Measurements from ENCODE around the gene MAP4K1. TPM values are rescaled to one million over a fixed set of nuclear protein-coding genes. Genes with fewer than 3 reads are reported as not detected.

Gene MAP4K1
- total RNA-seq, 1 donor from 2014 or later, result 2.1 TPM

DNA sequence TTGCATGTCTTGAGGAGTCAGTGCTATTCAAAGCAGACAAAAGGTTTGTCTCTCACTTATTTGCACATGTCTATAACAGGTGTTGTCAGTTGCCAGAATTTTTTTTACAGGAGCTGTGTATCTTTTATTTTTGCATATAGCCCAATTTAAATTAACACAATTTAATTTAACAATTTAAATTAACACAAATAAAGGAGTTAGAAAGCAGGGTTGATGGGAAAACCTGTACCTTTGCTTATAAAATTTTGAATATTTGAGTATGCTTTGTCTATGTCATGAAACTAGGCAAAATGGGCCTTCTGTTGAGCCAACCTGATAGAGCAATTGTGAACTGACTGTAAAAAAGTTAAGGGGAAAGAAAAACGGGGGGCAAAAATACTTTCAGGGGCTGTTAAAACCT lies 78.0 kb downstream of the MAP4K1 start:
- H3K36me3 Mint-ChIP-seq (ENCODE audit: unreplicated experiment), result no peaks in the 10 kb centered on the region
- no peak overlapping the region for H3K27ac Mint-ChIP-seq (ENCODE audit: unreplicated experiment)
- H3K4me1 Mint-ChIP-seq (ENCODE audit: unreplicated experiment), result peaks cover 5% of the 10 kb centered on the region
- H3K27me3 Mint-ChIP-seq (ENCODE audit: unreplicated experiment), result peaks cover 15% of the 10 kb centered on the region
- no peaks in the 10 kb centered on the region for H3K9me3 Mint-ChIP-seq (ENCODE audit: unreplicated experiment)
- TF ChIP-seq, protein P1, sequence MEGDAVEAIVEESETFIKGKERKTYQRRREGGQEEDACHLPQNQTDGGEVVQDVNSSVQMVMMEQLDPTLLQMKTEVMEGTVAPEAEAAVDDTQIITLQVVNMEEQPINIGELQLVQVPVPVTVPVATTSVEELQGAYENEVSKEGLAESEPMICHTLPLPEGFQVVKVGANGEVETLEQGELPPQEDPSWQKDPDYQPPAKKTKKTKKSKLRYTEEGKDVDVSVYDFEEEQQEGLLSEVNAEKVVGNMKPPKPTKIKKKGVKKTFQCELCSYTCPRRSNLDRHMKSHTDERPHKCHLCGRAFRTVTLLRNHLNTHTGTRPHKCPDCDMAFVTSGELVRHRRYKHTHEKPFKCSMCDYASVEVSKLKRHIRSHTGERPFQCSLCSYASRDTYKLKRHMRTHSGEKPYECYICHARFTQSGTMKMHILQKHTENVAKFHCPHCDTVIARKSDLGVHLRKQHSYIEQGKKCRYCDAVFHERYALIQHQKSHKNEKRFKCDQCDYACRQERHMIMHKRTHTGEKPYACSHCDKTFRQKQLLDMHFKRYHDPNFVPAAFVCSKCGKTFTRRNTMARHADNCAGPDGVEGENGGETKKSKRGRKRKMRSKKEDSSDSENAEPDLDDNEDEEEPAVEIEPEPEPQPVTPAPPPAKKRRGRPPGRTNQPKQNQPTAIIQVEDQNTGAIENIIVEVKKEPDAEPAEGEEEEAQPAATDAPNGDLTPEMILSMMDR (IDR thresholded peaks at IDR 0.05), result no peak
- H3K4me3 Mint-ChIP-seq (ENCODE audit: unreplicated experiment), result no peak overlapping the region
- DNase-seq (ENCODE audit: extremely low spot score, unreplicated experiment), result no peak

DNA sequence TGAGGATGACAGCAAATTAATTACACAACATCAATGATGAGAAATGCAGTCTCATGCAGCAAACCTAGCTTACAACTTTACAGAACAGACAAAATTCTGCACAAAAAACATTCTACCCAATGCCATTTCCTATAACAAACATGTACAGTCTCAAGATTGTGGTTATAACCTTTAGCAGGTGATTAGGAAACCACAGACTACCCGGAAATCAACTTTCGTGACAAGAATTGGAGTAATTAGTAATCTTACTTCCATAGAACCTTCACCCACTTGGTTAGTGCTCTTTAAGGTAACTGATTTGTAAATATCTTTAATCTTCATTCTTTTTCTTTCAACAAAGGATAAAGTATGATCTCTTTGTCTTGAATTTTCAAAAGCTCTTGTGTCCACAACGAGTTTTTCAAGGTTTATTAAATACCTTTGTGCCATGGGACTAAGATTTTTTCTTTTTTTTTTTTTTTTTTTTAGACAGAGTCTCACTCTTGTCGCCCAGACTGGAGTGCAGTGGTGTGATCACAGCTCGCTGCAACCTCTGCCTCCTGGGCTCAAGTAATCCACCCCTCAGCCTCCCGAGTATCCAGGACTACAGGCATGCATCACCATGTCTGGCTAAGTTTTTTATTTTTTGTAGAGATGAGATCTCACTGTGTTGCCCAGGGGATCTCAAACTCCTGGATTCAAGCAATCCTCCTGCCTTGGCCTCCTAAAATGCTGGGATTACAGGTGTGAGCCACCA lies 78.8 kb downstream of the MAP4K1 start:
- H3K4me3 Mint-ChIP-seq (ENCODE audit: unreplicated experiment), result no peak overlapping the region
- no peak for DNase-seq (ENCODE audit: extremely low spot score, unreplicated experiment)
- TF ChIP-seq, protein P1 (IDR thresholded peaks at IDR 0.05), result no peak
- H3K27me3 Mint-ChIP-seq (ENCODE audit: unreplicated experiment), result peaks cover 15% of the 10 kb centered on the region
- no peaks in the 10 kb centered on the region for H3K9me3 Mint-ChIP-seq (ENCODE audit: unreplicated experiment)
- H3K4me1 Mint-ChIP-seq (ENCODE audit: unreplicated experiment), result no peaks in the 10 kb centered on the region
- H3K27ac Mint-ChIP-seq (ENCODE audit: unreplicated experiment), result no peak overlapping the region
- no peaks in the 10 kb centered on the region for H3K36me3 Mint-ChIP-seq (ENCODE audit: unreplicated experiment)

DNA sequence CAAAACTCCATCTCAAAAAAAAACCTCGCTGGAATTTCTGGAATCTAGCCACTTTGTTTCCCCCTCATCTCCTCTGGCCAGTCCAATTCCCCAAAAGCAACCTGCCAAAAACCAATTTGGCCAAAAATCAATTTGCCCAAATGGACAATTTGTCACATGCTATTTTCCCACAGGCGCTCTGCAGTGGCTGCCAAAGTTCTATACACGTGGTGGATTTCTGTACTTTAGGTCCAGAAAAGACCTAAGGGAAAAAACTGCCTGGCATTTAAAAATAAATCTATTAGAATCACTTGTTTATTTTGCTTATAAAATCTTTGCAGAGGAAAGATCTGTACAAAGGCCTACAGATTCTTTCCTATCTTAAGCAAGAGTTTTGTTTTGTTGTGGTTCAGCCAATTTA lies 79.4 kb downstream of the MAP4K1 start:
- TF ChIP-seq, protein P1 (IDR thresholded peaks at IDR 0.05), result no peak
- DNase-seq (ENCODE audit: extremely low spot score, unreplicated experiment), result no peak

More for the DNA sequence above, 79.4 kb downstream of the MAP4K1 start:
- Mint-ChIP-seq H3K9me3 (ENCODE audit: unreplicated experiment) (no peaks in the 10 kb centered on the region), H3K4me1 (ENCODE audit: unreplicated experiment) (no peaks in the 10 kb centered on the region), H3K27me3 (ENCODE audit: unreplicated experiment) (peaks cover 15% of the 10 kb centered on the region), H3K27ac (ENCODE audit: unreplicated experiment) (no peak overlapping the region), H3K4me3 (ENCODE audit: unreplicated experiment) (no peak overlapping the region), H3K36me3 (ENCODE audit: unreplicated experiment) (no peaks in the 10 kb centered on the region)

Other genes with a start within 250 kb of the MAP4K1 start
- 162 and 166 TPM in 2 replicates for gene PSMD8, start 243.4 kb downstream of the MAP4K1 start, total RNA-seq
- 2.1 and 2.3 TPM in 2 replicates for gene GGN, start 229.9 kb downstream of the MAP4K1 start, total RNA-seq
- 5.9 and 6.0 TPM in 2 replicates for gene SPRED3, start 229.3 kb downstream of the MAP4K1 start, total RNA-seq
- 19.4 and 22.7 TPM in 2 replicates for gene FAM98C, start 214.9 kb downstream of the MAP4K1 start, total RNA-seq
- not detected in 2 replicates for gene RASGRP4, start 191.7 kb downstream of the MAP4K1 start, total RNA-seq
- 0.03 and 0.50 TPM in 2 replicates for gene RYR1, start 184.3 kb downstream of the MAP4K1 start, total RNA-seq
- gene EIF3K, start 1.2 kb upstream of the MAP4K1 start, total RNA-seq, result 258 and 262 TPM in 2 replicates
- gene ACTN4, start 29.7 kb upstream of the MAP4K1 start, total RNA-seq, result 525 and 560 TPM in 2 replicates
- gene CAPN12, start 126.5 kb upstream of the MAP4K1 start, total RNA-seq, result not detected in 2 replicates
- not detected in 2 replicates for gene LGALS7, start 155.6 kb upstream of the MAP4K1 start, total RNA-seq
- not detected in 2 replicates for gene LGALS7B, start 171.2 kb upstream of the MAP4K1 start, total RNA-seq
- 0.31 TPM in 1 of 2 replicates, not detected in the other for gene LGALS4, start 195.0 kb upstream of the MAP4K1 start, total RNA-seq
- 83.6 and 99.1 TPM in 2 replicates for gene ECH1, start 213.8 kb upstream of the MAP4K1 start, total RNA-seq
- 262 and 277 TPM in 2 replicates for gene HNRNPL, start 232.0 kb upstream of the MAP4K1 start, total RNA-seq

All from osteocyte (in vitro differentiated cells).